ENCODE results near the gene AGFG2.
A peak's percentile ranks its signal among the peaks of the same experiment; 100 is the strongest.

AGFG2 gene

DNA sequence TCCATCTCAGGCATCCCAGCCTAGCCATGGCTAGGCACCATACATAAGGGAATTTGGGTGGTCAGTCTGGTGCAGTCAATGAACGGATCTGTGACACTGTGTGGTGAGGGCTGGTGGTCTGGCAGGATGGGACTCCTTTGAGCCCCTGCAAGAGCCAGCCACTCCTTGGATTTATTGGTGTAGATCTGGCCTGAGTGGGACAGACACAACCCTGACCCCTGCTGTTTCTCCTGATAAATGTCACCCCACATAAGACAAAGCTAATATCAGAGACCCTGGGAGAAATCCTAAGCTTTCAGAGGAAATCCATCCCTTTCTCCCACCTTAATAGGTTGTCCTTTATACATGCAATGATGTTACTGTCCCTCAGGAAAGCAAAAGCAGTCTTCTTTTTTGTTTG is 49.4 kb downstream of the AGFG2 start:
- DNase-seq = no peak

DNA sequence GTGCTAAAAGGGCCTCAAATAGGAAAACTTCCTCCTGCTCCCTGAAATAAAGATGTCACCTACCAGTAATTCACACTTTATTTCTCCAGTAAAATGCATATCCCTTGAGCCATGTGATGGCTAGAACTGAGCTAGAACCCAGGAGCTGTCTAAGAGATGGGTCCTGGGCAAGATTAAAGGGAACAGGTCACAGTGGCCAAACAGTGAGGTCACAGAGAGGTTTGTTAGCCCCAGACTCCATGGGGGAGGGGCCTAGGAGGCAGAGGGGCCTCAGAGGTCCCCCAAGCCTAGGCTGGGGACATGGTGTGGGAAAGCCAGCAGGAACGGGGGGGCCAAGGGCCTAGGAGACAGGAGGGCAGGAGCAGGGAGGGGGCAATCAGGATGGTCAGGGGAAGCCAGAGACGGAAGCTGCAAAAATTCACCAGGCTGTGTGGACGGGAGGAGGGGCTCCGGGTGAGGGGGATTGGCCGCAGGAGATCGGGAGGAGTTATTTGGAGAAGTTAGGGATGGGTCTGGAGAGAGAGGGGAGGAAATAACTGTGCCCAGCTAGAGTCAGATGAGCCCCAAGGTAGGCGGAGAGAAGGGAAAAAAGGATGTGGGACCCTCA is 50.4 kb downstream of the AGFG2 start:
- no peak for DNase-seq

GRCh38 chr7:100590077-100590737 is 51.2 kb downstream of the AGFG2 start:
- no peak for DNase-seq

- DNase-seq = no peak
Measured at GRCh38 chr7:100591596-100591995, 52.6 kb downstream of the AGFG2 start.

DNA sequence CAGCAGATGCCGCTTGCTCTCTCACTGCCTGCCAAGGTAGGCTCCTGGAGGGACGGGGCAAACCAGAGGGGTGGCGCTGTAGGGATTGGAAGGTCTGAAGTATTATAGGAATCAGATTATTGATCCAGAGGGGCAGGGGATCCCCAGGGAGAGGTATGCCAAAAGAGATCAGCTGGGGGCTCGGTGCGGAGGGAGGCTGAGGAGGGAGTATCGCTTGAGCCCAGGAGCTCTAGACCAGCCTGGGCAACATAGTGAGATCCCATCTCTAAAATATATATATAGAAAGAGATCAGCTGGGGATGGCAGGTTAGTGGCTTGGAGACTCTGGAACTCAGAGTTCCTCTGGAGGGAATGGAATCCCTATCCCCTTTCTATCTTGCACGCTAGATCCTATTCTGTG is 56.2 kb downstream of the AGFG2 start:
- no peak for DNase-seq

- DNase-seq = no peak
Measured at GRCh38 chr7:100598425-100598824, 59.4 kb downstream of the AGFG2 start.

GRCh38 chr7:100599911-100600729 is 61.1 kb downstream of the AGFG2 start:
- no peak for DNase-seq

DNA sequence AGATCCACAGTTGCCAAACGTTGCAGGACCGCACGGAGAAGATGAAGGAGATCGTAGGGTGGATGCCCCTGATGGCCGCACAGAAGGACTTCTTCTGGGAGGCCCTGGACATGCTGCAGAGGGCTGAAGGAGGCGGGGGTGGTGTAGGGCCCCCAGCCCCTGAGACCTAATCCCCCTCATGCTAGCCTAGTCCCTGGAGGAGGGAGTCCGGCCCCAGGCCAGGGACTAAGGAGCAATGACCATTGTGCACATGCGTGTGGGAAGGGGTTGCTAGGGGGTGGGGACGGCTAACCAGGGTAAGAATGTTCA is 61.7 kb downstream of the AGFG2 start:
- no peak for DNase-seq

- DNase-seq = no peak
Measured at GRCh38 chr7:100602889-100603725, 64.1 kb downstream of the AGFG2 start.

DNA sequence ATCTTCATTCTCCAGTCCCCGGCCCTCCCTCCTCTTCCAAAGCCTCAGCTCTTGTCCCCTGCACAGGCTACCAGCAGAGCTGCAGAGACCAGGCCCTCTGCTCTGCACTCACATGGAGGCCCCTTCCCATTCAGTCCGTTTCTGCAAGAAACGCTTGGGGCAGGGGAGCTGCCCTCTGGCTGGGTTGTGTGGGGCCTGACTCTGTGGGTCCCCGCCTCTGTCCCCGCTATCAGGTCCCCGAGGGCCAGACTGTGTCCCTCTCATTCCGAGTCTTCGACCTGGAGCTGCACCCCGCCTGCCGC is 64.7 kb downstream of the AGFG2 start:
- DNase-seq = no peak

GRCh38 chr7:100604028-100604975 is 65.3 kb downstream of the AGFG2 start:
- DNase-seq = peak; percentile 65

DNA sequence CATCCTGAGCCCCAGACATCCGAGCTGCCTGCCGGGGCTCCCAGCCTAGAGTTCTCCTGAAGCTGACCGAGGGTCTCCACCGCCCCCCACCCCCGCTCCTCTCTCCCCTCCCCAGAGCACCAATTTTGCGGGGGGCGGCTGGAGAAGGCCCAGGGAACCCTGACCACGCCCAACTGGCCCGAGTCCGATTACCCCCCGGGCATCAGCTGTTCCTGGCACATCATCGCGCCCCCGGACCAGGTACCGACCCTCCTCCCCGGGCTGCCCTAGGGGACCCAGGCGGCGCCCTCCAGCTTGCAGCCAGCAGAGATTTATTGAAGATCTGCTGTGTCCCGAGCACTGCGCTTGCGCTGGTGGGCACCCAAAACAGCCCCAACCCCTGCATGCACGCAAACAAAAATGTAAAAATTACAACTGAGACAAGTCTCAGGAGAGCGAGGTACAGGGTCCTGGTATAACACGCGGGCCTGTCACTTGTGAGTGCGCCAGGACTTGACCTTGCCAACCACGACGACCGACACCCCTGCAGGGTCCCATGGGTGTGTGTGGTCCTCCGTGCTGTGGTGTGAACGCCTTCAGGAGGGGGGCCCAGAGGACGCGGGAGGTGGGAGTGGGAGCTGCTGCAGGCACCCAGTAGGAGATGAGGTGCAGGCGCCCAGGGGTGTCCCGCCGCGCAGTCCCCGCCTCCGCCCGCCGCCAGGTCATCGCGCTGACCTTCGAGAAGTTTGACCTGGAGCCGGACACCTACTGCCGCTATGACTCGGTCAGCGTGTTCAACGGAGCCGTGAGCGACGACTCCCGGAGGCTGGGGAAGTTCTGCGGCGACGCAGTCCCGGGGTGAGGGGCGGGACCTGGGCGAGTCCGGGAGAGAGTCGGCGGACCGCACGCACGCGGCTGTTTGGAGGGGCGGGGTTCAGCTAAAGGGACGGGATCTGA is 66.2 kb downstream of the AGFG2 start:
- DNase-seq = no peak

GRCh38 chr7:100606313-100606712 is 67.3 kb downstream of the AGFG2 start:
- no peak for DNase-seq

DNA sequence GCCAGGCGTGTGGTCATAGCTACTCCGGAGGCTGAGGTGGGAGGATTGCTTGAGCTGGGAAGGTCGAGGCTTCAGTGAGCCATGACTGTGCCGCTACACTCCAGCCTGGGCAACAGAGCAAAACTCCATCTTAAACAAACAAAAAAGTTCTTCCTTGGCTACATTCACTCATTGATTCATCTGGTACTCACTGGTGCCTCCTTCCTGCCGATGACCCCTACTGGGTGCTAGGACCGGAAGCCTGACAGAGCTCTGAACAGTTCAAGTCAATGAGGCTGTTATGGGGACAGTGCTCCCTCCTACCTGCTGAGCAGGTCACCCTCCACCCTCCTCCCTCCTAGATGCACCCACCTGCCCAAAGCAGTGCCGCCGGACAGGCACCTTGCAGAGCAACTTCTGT is 68.1 kb downstream of the AGFG2 start:
- no peak for DNase-seq

GRCh38 chr7:100609958-100610357 is 71.0 kb downstream of the AGFG2 start:
- no peak for DNase-seq

- DNase-seq = peak; percentile 97
Measured at GRCh38 chr7:100611983-100612729, 73.2 kb downstream of the AGFG2 start, which contains the start of gene MOSPD3. Gene MOSPD3, plus strand, starts transcription at chr7:100612540. Its CDS starts 252 bp downstream, at chr7:100612792.

- no peak for DNase-seq
Measured at GRCh38 chr7:100612730-100613390, 73.9 kb downstream of the AGFG2 start.

- DNase-seq = no peak
Measured at GRCh38 chr7:100613412-100614175, 74.6 kb downstream of the AGFG2 start.

- DNase-seq = no peak
Measured at GRCh38 chr7:100614308-100614861, 75.4 kb downstream of the AGFG2 start.
